ENCODE measurements around the gene NRP2. TPM values are rescaled to one million over a fixed set of nuclear protein-coding genes. Genes with fewer than 3 reads are reported as not detected.

Gene NRP2
- total and polyA plus RNA-seq, 10 donors: 3.1 to 49.9 (median 26.2) TPM

GRCh38 chr2:205715831-205716525 is 33.7 kb downstream of the NRP2 start:
- WGBS, 5 donors: 89 to 90% (median 90%) methylated on average over 20 of the region's 20 CpGs
- H3K4me1 ChIP-seq: peaks cover 6 to 55% (median 25%) of the 10 kb centered on the region in 6 donors
- no peak for DNase-seq
- H3K27ac ChIP-seq: no peak overlapping the region
- H3K36me3 ChIP-seq: no peaks in the 10 kb centered on the region
- intact Hi-C loops (cut with DNase I; ENCODE audit: low total_unique reads): no loop called here
- H3K9me3 ChIP-seq: no peaks in the 10 kb centered on the region
- no peaks in the 10 kb centered on the region for H3K27me3 ChIP-seq (replicated peaks in 1 of 7)
- TF ChIP-seq POLR2AphosphoS5 (IDR thresholded peaks at IDR 0.05): no peak
- TF ChIP-seq POLR2A (IDR thresholded peaks at IDR 0.05): no peak
- TF ChIP-seq CTCF (IDR thresholded peaks at IDR 0.05 in 8 of 11, conservative IDR thresholded peaks at IDR 0.05 in 3 of 11): no peak
- H3K4me3 ChIP-seq: no peak overlapping the region

- H3K9me3 ChIP-seq: no peaks in the 10 kb centered on the region
- 75 to 85% (median 79%) methylated on average over 10 of the region's 10 CpGs for WGBS, 5 donors
- H3K4me3 ChIP-seq: no peak overlapping the region
- no peaks in the 10 kb centered on the region for H3K27me3 ChIP-seq (replicated peaks in 1 of 7)
- H3K27ac ChIP-seq: no peak overlapping the region
- no peaks in the 10 kb centered on the region for H3K36me3 ChIP-seq
- peaks cover 6 to 62% (median 25%) of the 10 kb centered on the region in 6 donors for H3K4me1 ChIP-seq
- intact Hi-C loops (cut with DNase I; ENCODE audit: low total_unique reads): no loop called here
- DNase-seq: no peak
- TF ChIP-seq POLR2A (IDR thresholded peaks at IDR 0.05): no peak
Measured at GRCh38 chr2:205717175-205717846, 35.0 kb downstream of the NRP2 start.

GRCh38 chr2:205717999-205718398 is 35.7 kb downstream of the NRP2 start:
- H3K9me3 ChIP-seq: no peaks in the 10 kb centered on the region
- peaks cover 0 to 6% (median 0%) of the 10 kb centered on the region in 6 donors for H3K36me3 ChIP-seq
- TF ChIP-seq POLR2A (IDR thresholded peaks at IDR 0.05) (no peak), CTCF (IDR thresholded peaks at IDR 0.05 in 8 of 11, conservative IDR thresholded peaks at IDR 0.05 in 3 of 11) (no peak), POLR2AphosphoS5 (IDR thresholded peaks at IDR 0.05) (no peak)
- DNase-seq: no peak
- H3K27me3 ChIP-seq (replicated peaks in 1 of 7): no peaks in the 10 kb centered on the region
- intact Hi-C loops (cut with DNase I; ENCODE audit: low total_unique reads): no loop called here
- no peak overlapping the region for H3K4me3 ChIP-seq
- H3K27ac ChIP-seq: no peak overlapping the region
- 80 to 87% (median 87%) methylated on average over 3 of the region's 3 CpGs for WGBS, 5 donors
- H3K4me1 ChIP-seq: peaks cover 6 to 61% (median 19%) of the 10 kb centered on the region in 6 donors

- no peaks in the 10 kb centered on the region for H3K27me3 ChIP-seq (replicated peaks in 1 of 7)
- DNase-seq: no peak
- H3K4me3 ChIP-seq: no peak overlapping the region
- TF ChIP-seq CTCF (IDR thresholded peaks at IDR 0.05 in 8 of 11, conservative IDR thresholded peaks at IDR 0.05 in 3 of 11) (no peak), POLR2A (IDR thresholded peaks at IDR 0.05) (no peak), POLR2AphosphoS5 (IDR thresholded peaks at IDR 0.05) (no peak)
- H3K9me3 ChIP-seq: no peaks in the 10 kb centered on the region
- H3K36me3 ChIP-seq: peaks cover 0 to 8% (median 0%) of the 10 kb centered on the region in 6 donors
- WGBS, 5 donors: 78 to 89% (median 85%) methylated on average over 4 of the region's 4 CpGs
- peaks cover 0 to 43% (median 3%) of the 10 kb centered on the region in 6 donors for H3K4me1 ChIP-seq
- intact Hi-C loops (cut with DNase I; ENCODE audit: low total_unique reads): no loop called here
- no peak overlapping the region for H3K27ac ChIP-seq
Measured at GRCh38 chr2:205719847-205720246, 37.5 kb downstream of the NRP2 start.
